GM10248 (cell line): Measurements from ENCODE around the gene SNX32.

Source experiments
- CTCF ChIA-PET: fragments of 300-600 bp; sonication (Branson Sonifier 250); formaldehyde crosslinking; extraction: SDS; loops from one replicate; lab custom pipeline; 2021; ENCODE audit warnings: antibody characterized with exemption; lab: Yijun Ruan, JAX
- POLR2A ChIA-PET: fragments of 350-650 bp; sonication (Branson Sonifier 250); formaldehyde crosslinking; extraction: SDS; loops from one replicate; lab custom pipeline; 2020; ENCODE audit warnings: antibody characterized with exemption; lab: Yijun Ruan, JAX
- DNase-seq: peaks from one replicate; pipeline ENCODE4 v3.0.0; 2012; ENCODE audit errors: extremely low spot score
- TF ChIP-seq, protein P1 (sequence below): IDR thresholded peaks from 2 replicates; pipeline ENCODE4 v1.5.1; 2012; ENCODE audit warnings: mild to moderate bottlenecking, low read depth; ENCODE audit errors: extremely low read depth, missing control alignments, control extremely low read depth

Gene SNX32

DNA sequence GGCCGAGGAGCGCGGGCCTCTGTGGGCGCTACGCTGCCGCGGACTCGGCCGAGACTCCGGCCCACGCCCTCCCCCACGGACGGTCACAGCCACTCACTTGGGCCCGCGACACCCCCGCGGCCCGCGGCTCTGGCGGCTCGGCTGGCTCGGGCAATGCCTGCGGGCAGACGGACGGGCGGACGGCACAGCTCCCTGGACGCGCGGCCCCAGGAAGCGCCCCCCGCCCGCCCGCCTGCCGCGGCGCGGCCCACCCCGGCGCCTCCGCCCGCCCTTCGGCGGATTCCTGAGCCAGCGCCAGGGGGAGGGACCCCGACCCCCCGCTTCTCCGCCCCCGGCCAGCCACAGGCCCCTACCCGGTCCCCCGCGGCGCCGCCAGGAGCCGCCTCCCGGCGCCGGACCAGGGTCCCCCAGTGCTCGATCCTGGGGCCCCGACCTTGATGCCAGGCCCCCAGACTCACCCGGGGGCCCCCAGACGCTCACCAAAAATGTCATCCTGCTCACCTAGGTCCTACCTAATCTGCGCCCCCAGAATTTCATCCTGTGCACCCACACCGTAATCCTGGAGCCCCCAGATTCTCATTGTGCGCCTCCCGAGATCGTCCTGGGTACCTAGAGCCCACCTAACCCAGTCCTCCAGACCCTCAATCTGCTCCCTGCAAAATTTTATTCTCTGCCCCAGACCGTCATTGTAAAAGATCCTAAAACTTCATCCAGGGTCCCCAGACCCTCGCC lies 39.0 kb downstream of the SNX32 start, which contains the start of gene EFEMP2:
Gene EFEMP2, minus strand, starts transcription at position 215 of the 732 bp plus-strand sequence. CDS start 446 bp downstream, outside the sequence.
- POLR2A ChIA-PET = no interaction called here
- CTCF ChIA-PET = interaction anchor here (1.5 to 17.2 kb wide), 4 partner anchors 12 to 150 kb away, joined by 5 to 535 read pairs (median 72); partner anchors contain the start of genes CCDC85B, CFL1, CTSW and FIBP
- no peak for DNase-seq
- TF ChIP-seq, protein P1, sequence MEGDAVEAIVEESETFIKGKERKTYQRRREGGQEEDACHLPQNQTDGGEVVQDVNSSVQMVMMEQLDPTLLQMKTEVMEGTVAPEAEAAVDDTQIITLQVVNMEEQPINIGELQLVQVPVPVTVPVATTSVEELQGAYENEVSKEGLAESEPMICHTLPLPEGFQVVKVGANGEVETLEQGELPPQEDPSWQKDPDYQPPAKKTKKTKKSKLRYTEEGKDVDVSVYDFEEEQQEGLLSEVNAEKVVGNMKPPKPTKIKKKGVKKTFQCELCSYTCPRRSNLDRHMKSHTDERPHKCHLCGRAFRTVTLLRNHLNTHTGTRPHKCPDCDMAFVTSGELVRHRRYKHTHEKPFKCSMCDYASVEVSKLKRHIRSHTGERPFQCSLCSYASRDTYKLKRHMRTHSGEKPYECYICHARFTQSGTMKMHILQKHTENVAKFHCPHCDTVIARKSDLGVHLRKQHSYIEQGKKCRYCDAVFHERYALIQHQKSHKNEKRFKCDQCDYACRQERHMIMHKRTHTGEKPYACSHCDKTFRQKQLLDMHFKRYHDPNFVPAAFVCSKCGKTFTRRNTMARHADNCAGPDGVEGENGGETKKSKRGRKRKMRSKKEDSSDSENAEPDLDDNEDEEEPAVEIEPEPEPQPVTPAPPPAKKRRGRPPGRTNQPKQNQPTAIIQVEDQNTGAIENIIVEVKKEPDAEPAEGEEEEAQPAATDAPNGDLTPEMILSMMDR = no peak

DNA sequence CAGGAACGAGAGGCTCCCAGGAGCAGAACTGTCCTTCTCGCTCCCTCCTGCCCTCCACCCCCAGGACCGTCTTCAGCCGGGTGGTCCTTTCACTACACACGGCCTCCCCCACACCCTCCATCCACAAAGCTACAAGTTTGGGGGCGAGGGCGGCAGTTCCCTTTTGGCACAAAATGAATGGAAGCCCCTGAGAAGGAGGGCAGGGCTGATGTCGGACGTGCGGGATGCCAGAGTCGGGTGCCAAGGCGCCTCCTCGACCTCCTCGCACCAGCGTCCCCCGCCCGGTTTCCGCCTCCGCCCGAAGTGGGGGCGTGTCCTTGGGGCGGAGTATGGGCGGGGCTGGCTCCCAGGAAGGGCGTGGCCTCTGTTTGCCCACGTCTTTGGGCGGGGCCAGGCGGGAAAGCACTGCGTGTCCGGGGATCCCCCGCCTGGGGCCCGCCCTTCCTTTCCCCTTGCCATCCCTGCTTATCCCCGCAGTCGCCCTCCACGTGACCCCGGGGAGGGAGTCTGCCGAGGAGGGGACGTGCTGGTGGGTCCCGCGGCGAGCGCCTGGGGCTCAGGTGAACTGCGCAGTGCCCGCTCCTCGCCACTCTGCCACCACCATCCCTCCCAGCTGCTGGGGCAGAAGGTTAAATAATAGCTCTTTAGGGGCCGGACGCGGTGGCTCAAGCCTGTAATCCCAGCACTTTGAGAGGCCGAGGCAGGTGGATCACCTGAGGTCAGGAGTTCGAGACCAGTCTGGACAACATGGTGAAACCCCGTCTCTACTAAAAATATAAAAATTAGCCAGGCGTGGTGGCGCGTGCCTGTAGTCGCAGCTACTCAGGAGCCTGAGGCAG lies 39.8 kb downstream of the SNX32 start:
- ChIA-PET POLR2A (interaction anchor here (0.5 to 1.0 kb wide), 4 partner anchors 14 to 127 kb away, joined by 3 to 4 read pairs (median 4); partner anchors contain the start of genes CCDC85B and FIBP), CTCF (interaction anchor here (7.1 to 17.2 kb wide), 2 partner anchors 12 to 13 kb away, joined by 133 to 535 read pairs; partner anchors contain the start of genes CCDC85B, CFL1, CTSW and FIBP)
- TF ChIP-seq, protein P1 = no peak
- peak; percentile 97 for DNase-seq

DNA sequence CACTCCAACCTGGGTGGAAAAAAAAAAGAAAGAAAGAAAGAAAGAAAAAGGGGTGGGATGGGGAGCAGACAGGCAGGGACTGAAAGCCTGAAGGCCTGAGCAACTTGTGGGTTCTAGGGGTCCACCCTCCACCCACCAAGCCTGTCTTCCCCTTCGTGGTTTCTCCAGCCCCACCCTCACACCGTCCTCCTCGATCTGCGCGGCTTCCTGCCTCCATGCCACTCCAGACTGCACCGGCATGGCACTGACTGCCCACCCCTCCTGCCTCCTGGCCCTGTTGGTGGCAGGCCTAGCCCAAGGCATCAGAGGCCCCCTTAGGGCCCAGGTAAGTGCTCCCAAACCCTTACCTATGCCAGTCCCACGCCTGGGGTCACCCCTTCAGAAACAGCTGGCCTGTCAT lies 45.9 kb downstream of the SNX32 start, which contains the start of gene CTSW:
Gene CTSW, plus strand, starts transcription at position 221 of the 400 bp plus-strand sequence. Its CDS starts 18 bp downstream, at position 239.
- TF ChIP-seq, protein P1 = no peak
- ChIA-PET POLR2A (interaction anchor here (0.6 kb wide), 1 partner anchor 20 kb away, joined by 3 read pairs; the partner anchor contains the start of gene MUS81), CTCF (interaction anchor here (14.1 to 19.3 kb wide), 3 partner anchors 13 to 110 kb away, joined by 199 to 535 read pairs (median 287); partner anchors contain the start of genes CCDC85B, CFL1, EFEMP2 and FIBP)
- DNase-seq = no peak

DNA sequence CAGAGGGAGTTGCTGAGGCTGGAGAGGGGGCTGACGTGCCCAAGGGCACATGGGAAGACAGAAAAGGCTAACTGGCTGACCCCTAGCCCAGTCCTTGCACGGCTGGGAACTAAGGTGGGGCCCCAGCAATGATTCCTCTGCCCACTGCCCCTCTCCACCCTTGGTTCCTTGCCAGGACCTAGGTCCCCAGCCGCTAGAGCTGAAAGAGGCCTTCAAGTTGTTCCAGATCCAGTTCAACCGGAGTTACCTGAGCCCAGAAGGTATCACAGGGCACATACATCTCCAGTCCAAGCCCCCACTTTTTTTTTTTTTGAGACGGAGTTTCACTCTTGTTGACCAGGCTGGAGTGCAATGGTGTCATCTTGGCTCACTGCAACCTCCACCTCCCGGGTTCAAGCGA lies 46.3 kb downstream of the SNX32 start:
- ChIA-PET POLR2A (no interaction called here), CTCF (interaction anchor here (14.1 to 19.3 kb wide), 3 partner anchors 12 to 109 kb away, joined by 199 to 535 read pairs (median 287); partner anchors contain the start of genes CCDC85B, CFL1, EFEMP2 and FIBP)
- TF ChIP-seq, protein P1 = no peak
- no peak for DNase-seq

DNA sequence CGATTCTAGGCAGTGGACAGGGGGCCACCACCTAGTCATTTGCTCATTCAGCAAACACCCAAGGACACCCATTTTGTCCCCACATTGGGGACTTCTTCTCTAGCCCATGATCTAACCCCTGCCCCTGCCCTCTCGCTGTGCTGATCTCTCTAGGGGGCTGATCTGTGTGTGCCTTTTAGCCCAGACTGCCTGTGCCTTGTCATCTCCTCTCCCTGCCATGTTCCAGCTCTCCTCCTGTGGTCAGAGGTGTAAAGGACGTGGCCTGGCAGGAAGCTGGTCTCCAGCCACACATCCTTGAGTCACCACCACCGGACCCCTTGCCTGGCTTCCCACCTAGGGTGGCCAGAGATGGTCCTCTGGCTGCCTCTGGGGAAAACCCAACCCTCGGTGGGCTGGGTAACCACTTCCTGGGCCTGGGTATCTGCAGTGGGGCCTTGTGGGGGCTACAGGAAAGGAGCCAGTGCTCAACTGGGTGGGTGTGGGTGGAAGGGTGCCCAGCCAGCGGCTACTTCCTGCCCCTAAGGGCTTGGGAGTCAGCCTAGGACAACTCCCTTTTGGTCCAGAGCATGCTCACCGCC lies 47.2 kb downstream of the SNX32 start:
- POLR2A ChIA-PET = interaction anchor here (0.6 to 1.0 kb wide), 2 partner anchors 21 to 176 kb away, joined by 3 to 4 read pairs; partner anchors contain the start of gene MUS81
- TF ChIP-seq, protein P1 = no peak
- no peak for DNase-seq
- CTCF ChIA-PET = interaction anchor here (14.1 to 19.3 kb wide), 3 partner anchors 11 to 108 kb away, joined by 199 to 535 read pairs (median 287); partner anchors contain the start of genes CCDC85B, CFL1, EFEMP2 and FIBP
